K562 (cell line): ENCODE results near the gene SHISA7. TPM values are rescaled to one million over a fixed set of nuclear protein-coding genes. Genes with fewer than 3 reads are reported as not detected.

Experiments used
- ATAC-seq: fragments of 200-7000 bp; cut with Tn5 transposase; 3 replicates; pipeline ENCODE4 v1.9.1; 2020; ENCODE audit warnings: moderate library complexity
- BruUV-seq: library from RNA; stranded (reverse); fragments of 400-500 nt; replicated peaks from 2 replicates; lab custom pipeline; 2021; lab: Mats Ljungman, UMichigan
- CTCF ChIA-PET: fragments of 300-600 bp; formaldehyde crosslinking; extraction: SDS; loops from one replicate; lab custom pipeline; 2021; ENCODE audit warnings: low intra/inter-chr PET ratio; lab: Yijun Ruan, JAX
- POLR2A ChIA-PET: fragments of 300-600, 350-650 bp; sonication (Branson Sonifier 250); formaldehyde crosslinking; extraction: SDS; loops from one replicate; lab custom pipeline; 2021; ENCODE audit warnings: antibody characterized with exemption, inconsistent platforms; lab: Yijun Ruan, JAX
- DNase-seq, 4 experiments: peaks; one replicate each; pipeline versions ENCODE4 v3.0.0 to v3.0.0-alpha.2; 2011 to 2018; ENCODE audit warnings: low spot score in 3 of 4, mixed read lengths in 3 of 4; ENCODE audit errors: extremely low read depth in 1 of 4
- FAIRE-seq: peaks from 2 replicates; lab custom pipeline; 2011; peaks lifted over from hg19 to GRCh38; lab: Jason Lieb, UNC
- H2AFZ ChIP-seq: 2 replicates; pipeline ENCODE4 v1.6.0; 2011; ENCODE audit warnings: low read depth, low read length, control low read depth, inconsistent platforms
- H3K27ac ChIP-seq: fragments of 200-600 bp; 3 replicates; pipeline ENCODE4 v1.8.0; 2011; ENCODE audit warnings: low read depth, mild to moderate bottlenecking, control low read depth, inconsistent platforms, low read length, moderate library complexity, mixed read lengths; ENCODE audit errors: extremely low read depth
- H3K27me3 ChIP-seq, 2 experiments: fragments of 300-600 bp in 1 of 2; 2 replicates in 1 of 2; 3 replicates in 1 of 2; pipeline versions ENCODE4 v1.6.0 to v1.8.0; 2011; ENCODE audit warnings: inconsistent platforms in 2 of 2, low read length in 2 of 2, mild to moderate bottlenecking in 1 of 2, mixed read lengths in 1 of 2, moderate library complexity in 1 of 2; ENCODE audit not compliant: control insufficient read depth in 2 of 2, insufficient read depth in 2 of 2
- H3K36me3 ChIP-seq: fragments of 300-600 bp; 3 replicates; pipeline ENCODE4 v1.8.0; 2011; ENCODE audit warnings: mild to moderate bottlenecking, low read length, inconsistent platforms; ENCODE audit not compliant: control insufficient read depth, insufficient read depth
- H3K4me1 ChIP-seq, 2 experiments: fragments of 200-600 bp in 1 of 2; replicated peaks in 1 of 2; 2 replicates in 1 of 2; 3 replicates in 1 of 2; pipeline versions ENCODE4 v1.5.1 to v1.8.0; 2011; ENCODE audit warnings: inconsistent platforms in 2 of 2, low read length in 2 of 2, mild to moderate bottlenecking in 1 of 2, mixed read lengths in 1 of 2, moderate library complexity in 1 of 2; ENCODE audit not compliant: control insufficient read depth in 2 of 2, insufficient read depth in 2 of 2
- H3K4me2 ChIP-seq: 2 replicates; pipeline ENCODE4 v1.6.1; 2011; ENCODE audit warnings: low read length, control low read depth, inconsistent platforms, mixed read lengths; ENCODE audit not compliant: insufficient read depth
- H3K4me3 ChIP-seq: fragments of 200-600 bp; sonication (generic), shearing (Covaris generic); 2 replicates; pipeline ENCODE4 v1.5.1; 2016; ENCODE audit warnings: control low read depth, inconsistent platforms
- H3K79me2 ChIP-seq: fragments of 200-600 bp; 3 replicates; pipeline ENCODE4 v1.8.0; 2011; ENCODE audit warnings: low read length, inconsistent platforms; ENCODE audit not compliant: control insufficient read depth, insufficient read depth
- H3K9ac ChIP-seq, 2 experiments: 2 replicates each; pipeline versions ENCODE4 v1.6.0 to v1.6.1; 2011; ENCODE audit warnings: low read depth in 2 of 2, low read length in 2 of 2, control low read depth in 1 of 2, inconsistent platforms in 1 of 2, mild to moderate bottlenecking in 1 of 2, mixed read lengths in 1 of 2; ENCODE audit not compliant: insufficient read depth in 1 of 2
- H3K9me1 ChIP-seq: one replicate; pipeline ENCODE4 v1.6.0; 2011; ENCODE audit warnings: inconsistent platforms, mild to moderate bottlenecking, low read length, moderate library complexity; ENCODE audit not compliant: control insufficient read depth, insufficient read depth
- H3K9me3 ChIP-seq: replicated peaks from 2 replicates; pipeline ENCODE4 v1.5.1; 2011; ENCODE audit warnings: low read depth, low read length, inconsistent platforms; ENCODE audit not compliant: control insufficient read depth, insufficient read depth
- H4K20me1 ChIP-seq: replicated peaks from 2 replicates; pipeline ENCODE4 v1.6.1; 2011; ENCODE audit warnings: low read length, inconsistent platforms, mixed read lengths; ENCODE audit not compliant: control insufficient read depth, insufficient read depth
- HNRNPL ChIP-seq: fragments of 200-400 bp; formaldehyde crosslinking; IDR thresholded peaks from 2 replicates; pipeline ENCODE4 v1.6.1; 2017; ENCODE audit warnings: low read depth, mild to moderate bottlenecking, low read length
- POLR2G ChIP-seq: fragments of 200-400 bp; formaldehyde crosslinking; IDR thresholded peaks from 2 replicates; pipeline ENCODE4 v1.6.1; 2017; ENCODE audit warnings: low read depth, mild to moderate bottlenecking, antibody characterized with exemption, low read length, moderate library complexity
- ZBTB33 ChIP-seq: sonication (generic); formaldehyde crosslinking; IDR thresholded peaks from 2 replicates; pipeline ENCODE4 v1.8.1; 2023; ENCODE audit warnings: mild to moderate bottlenecking, missing genetic modification reagents
- WGBS: fragments of 100-300 bp; shearing (Covaris generic); methylation state at CpG from one replicate; pipeline ENCODE4 v1.1.6; 2016; ENCODE audit warnings: low coverage, mixed read lengths; ENCODE audit not compliant: insufficient coverage; ENCODE audit errors: missing lambda C conversion rate; 5-methylcytosine and 5-hydroxymethylcytosine counted together
- in situ Hi-C: fragments of 300-500 bp; cut with MboI; formaldehyde crosslinking; loops from 4 replicates; pipeline ENCODE4 v1.15.0; 2018; ENCODE audit warnings: inconsistent platforms, mixed read lengths
- intact Hi-C: fragments of 100-400 bp; cut with micrococcal nuclease; formaldehyde crosslinking; loops from 2 replicates; pipeline ENCODE4 v1.14.2; 2022
- polyA plus RNA-seq, 8 experiments: library from polyadenylated mRNA; depleted of rRNA in 4 of 8; stranded (reverse) in 5 of 8; unstranded in 3 of 8; fragments of >200 nt; fragmentation: Nextera tagmentation in 2 of 8; fragmentation: Illumina TruSeq in 1 of 8; extraction: Ambion mirVana in 2 of 8; extraction: Trizol in 1 of 8; gene quantifications; 2 replicates each; pipeline versions ENCODE4 v1.2.1 to v1.2.3, GENCODE V29; 2011 to 2014; ENCODE audit warnings: inconsistent platforms in 1 of 8, missing spikeins in 1 of 8
- total RNA-seq, 7 experiments: library from RNA; depleted of rRNA in 6 of 7; stranded (reverse); fragments of >200 nt in 6 of 7; fragmentation: Illumina TruSeq in 2 of 7; extraction: Trizol in 2 of 7; gene quantifications; 2 replicates each; pipeline versions ENCODE4 v1.2.1 to v1.2.3, GENCODE V29; 2011 to 2021; ENCODE audit warnings: low replicate concordance in 1 of 7
- TF ChIP-seq, protein P1 (sequence below), 2 experiments: fragments of 200-800 bp in 1 of 2; sonication (Bioruptor generic) in 1 of 2; sonication (generic) in 1 of 2; formaldehyde crosslinking in 1 of 2; IDR thresholded peaks in 1 of 2; conservative IDR thresholded peaks in 1 of 2; 2 replicates each; pipeline versions ENCODE4 v1.5.0 to v1.6.1; 2016 to 2020; ENCODE audit warnings: missing compliant biosample characterization in 1 of 2, missing genetic modification characterization in 1 of 2, missing genetic modification reagents in 1 of 2

The SHISA7 gene
- total and polyA plus RNA-seq, 9 of the 15 experiments (the other 6 are each of a cell fraction or from before 2014, with no cell fraction given), result 0.01 to 0.40 (median 0.07) TPM

- CTCF ChIA-PET, result no interaction called here
- in situ Hi-C loops, result no loop called here
- H2AFZ ChIP-seq, result no peak overlapping the region
- TF ChIP-seq, protein P1, sequence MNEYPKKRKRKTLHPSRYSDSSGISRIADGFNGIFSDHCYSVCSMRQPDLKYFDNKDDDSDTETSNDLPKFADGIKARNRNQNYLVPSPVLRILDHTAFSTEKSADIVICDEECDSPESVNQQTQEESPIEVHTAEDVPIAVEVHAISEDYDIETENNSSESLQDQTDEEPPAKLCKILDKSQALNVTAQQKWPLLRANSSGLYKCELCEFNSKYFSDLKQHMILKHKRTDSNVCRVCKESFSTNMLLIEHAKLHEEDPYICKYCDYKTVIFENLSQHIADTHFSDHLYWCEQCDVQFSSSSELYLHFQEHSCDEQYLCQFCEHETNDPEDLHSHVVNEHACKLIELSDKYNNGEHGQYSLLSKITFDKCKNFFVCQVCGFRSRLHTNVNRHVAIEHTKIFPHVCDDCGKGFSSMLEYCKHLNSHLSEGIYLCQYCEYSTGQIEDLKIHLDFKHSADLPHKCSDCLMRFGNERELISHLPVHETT (CRISPR knock-in tag; conservative IDR thresholded peaks at IDR 0.05 in 1 of 2, IDR thresholded peaks at IDR 0.05 in 1 of 2), result no peak
- TF ChIP-seq POLR2G (peak; percentile 67), HNRNPL (peak; percentile 67; the same call in 1 of the 2 replicates), ZBTB33 (CRISPR knock-in tag) (peak; percentile 99)
- TF ChIP-seq, all 486 proteins: peak for 3
- H3K9me3 ChIP-seq, result no peaks in the 10 kb centered on the region
- H3K79me2 ChIP-seq, result peaks cover 12% of the 10 kb centered on the region; the same call in 2 of the 3 replicates
- DNase-seq (peak in 1 of 4 experiments; percentile 27), FAIRE-seq (no peak), ATAC-seq (no peak)
- peak overlapping the region; percentile 72; the same call in 2 of the 3 replicates for H3K27ac ChIP-seq
- 90% methylated on average over 35 of the region's 53 CpGs for WGBS
- peaks cover 25 to 81% of the 10 kb centered on the region in 2 experiments for H3K4me1 ChIP-seq
- H3K27me3 ChIP-seq, result no peaks in the 10 kb centered on the region
- H3K9me1 ChIP-seq, result no peaks in the 10 kb centered on the region
- H3K36me3 ChIP-seq, result peaks cover 23% of the 10 kb centered on the region; the same call in 2 of the 3 replicates
- no TSS peak for BruUV-seq
- no peaks in the 10 kb centered on the region for H4K20me1 ChIP-seq
- peak overlapping the region in 1 of 2 experiments; percentile 98; a peak in 2 of 4 replicates for H3K9ac ChIP-seq
- H3K4me2 ChIP-seq, result peak overlapping the region; percentile 87
- H3K4me3 ChIP-seq, result peak overlapping the region; percentile 80; the same call in 1 of the 2 replicates
- POLR2A ChIA-PET, result interaction anchor here (0.5 to 3.6 kb wide), 6 partner anchors 10 to 666 kb away, joined by 3 to 30 read pairs (median 4); partner anchors contain the start of gene ZNF628
- intact Hi-C loops, result no loop called here
These were observed 43.2 kb upstream of the SHISA7 start for GRCh38 chr19:55486043-55486970.
